DND-41 (cell line): ENCODE data around the gene KPRP.

Experiments
- EZH2 ChIP-seq: IDR thresholded peaks from 3 replicates; pipeline ENCODE4 v1.6.1; 2012; ENCODE audit warnings: borderline replicate concordance, low read depth, mild to moderate bottlenecking, moderate library complexity, low read length, inconsistent platforms; ENCODE audit not compliant: severe bottlenecking
- TF ChIP-seq, protein P1 (sequence below): IDR thresholded peaks from 2 replicates; pipeline ENCODE4 v1.5.1; 2012; ENCODE audit warnings: borderline replicate concordance, low read length, moderate library complexity, mild to moderate bottlenecking; ENCODE audit not compliant: poor library complexity, severe bottlenecking; ENCODE audit errors: extremely low read depth

DNA sequence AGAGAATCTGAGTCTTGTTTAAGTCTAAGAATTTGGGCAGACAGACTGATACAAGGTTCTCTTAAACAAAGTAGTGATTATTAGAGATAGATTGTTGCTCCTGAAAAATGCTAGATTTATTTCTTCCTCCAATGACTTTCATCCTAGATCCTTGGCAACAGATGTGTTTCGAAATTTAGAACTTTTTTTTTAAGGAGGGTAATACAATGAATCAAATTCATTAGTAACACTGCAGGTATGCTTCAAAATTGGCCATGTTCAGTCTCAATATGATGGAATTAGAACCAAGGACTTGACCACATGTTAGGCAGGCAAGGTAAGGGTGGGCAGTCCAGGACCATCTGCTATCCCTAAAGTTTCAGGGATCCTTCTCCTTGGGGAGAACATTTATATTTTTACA lies 12.6 kb downstream of the KPRP start:
- TF ChIP-seq, protein P1, sequence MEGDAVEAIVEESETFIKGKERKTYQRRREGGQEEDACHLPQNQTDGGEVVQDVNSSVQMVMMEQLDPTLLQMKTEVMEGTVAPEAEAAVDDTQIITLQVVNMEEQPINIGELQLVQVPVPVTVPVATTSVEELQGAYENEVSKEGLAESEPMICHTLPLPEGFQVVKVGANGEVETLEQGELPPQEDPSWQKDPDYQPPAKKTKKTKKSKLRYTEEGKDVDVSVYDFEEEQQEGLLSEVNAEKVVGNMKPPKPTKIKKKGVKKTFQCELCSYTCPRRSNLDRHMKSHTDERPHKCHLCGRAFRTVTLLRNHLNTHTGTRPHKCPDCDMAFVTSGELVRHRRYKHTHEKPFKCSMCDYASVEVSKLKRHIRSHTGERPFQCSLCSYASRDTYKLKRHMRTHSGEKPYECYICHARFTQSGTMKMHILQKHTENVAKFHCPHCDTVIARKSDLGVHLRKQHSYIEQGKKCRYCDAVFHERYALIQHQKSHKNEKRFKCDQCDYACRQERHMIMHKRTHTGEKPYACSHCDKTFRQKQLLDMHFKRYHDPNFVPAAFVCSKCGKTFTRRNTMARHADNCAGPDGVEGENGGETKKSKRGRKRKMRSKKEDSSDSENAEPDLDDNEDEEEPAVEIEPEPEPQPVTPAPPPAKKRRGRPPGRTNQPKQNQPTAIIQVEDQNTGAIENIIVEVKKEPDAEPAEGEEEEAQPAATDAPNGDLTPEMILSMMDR: no peak
- TF ChIP-seq EZH2: no peak
